Ureter (tissue), 1 donor: ENCODE results near the gene WDR90. TPM values are rescaled to one million over a fixed set of nuclear protein-coding genes. Genes with fewer than 3 reads are reported as not detected.

Source experiments
- DNase-seq: peaks from one replicate; pipeline ENCODE4 v3.0.0-alpha.2; 2020; ENCODE audit warnings: low spot score
- total RNA-seq: library from RNA; stranded (reverse); gene quantifications from one replicate; pipeline ENCODE4 v1.2.4, GENCODE V29; 2023
- donor health status: DM: yes; HTN: yes; CAD: no.

The WDR90 gene
- 53.3 TPM for total RNA-seq

DNA sequence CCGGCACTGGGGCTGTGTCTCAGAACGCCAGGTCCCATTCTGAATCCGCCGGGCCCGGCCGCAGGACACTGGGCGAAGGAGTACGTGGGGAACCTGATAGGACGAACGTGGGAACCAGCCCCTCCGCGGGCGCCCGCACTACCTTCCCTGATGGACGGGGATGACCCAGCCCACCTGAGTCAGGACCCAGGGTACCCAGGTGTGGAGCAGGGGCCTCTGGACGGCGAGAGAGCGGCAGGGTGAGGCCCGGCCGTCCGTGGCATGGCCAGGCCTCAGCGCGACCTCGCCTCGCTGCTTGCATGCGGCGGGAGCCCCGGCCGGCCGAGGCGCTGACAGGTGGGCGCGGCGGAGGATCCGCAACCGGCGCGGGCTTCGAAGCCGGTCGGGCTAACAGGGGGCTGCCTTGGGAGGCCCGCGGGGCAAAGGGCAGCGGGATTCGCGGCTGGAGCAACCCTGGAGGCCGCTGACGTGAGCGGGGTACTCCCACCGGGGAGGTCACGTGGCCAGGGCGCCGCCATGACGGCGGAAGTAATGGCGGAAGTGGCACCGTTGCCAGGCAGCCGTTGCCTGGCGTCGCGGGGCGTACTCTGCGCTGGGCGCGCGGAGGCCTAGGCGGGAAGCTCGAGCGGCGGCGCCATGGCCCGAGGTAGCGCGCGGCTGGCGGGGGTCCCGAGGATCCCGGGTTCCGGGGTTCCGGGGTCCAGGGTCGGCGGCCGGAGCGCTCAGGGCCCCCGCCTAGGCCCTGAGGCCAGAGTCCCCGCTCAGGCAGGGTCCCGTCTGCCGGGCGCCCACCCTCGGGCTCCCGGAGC, at the start of gene WDR90:
Gene WDR90, plus strand, starts transcription at position 585 of the 809 bp plus-strand sequence. Its CDS starts 52 bp downstream, at position 637.
- DNase-seq, result peak; percentile 95

DNA sequence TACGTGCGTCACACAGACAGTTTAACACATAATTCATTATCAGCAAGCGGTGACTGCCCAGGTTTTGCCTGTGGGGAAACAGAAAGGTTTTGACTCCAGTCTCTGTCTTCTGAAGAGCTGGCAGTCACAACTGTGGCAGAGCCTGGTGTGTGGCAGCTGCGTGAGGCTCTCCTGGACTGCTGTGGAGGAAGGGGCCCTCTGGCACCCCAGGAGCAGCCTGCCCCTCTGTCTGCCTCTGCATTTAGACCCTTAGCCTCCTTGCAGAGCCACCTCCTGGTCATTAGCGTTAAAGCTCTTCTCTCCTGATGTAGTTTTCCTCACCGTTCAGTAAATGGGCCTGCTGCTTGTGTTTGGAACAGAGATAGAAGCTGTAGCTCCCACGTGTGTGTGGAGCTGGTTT, 48.4 kb upstream of the WDR90 start:
- DNase-seq, result no peak

DNA sequence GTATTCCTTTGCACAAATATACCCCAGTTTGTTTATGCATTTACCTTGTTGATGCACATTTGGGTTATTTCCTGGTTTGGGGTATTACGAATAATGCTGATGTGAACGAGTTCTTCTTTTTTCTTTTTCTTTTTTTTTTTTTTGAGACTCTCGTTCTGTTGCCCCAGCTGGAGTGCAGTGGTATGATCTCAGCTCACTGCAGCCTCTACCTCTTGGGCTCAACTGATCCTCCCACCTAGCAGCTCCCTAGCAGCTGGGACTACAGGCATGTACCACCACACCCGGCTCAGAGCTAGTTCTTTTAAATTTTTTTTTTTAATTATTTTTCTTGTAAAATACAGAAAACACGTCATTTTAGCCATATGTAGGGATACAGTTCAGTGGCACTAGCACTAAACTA, 45.2 kb upstream of the WDR90 start:
- no peak for DNase-seq

DNA sequence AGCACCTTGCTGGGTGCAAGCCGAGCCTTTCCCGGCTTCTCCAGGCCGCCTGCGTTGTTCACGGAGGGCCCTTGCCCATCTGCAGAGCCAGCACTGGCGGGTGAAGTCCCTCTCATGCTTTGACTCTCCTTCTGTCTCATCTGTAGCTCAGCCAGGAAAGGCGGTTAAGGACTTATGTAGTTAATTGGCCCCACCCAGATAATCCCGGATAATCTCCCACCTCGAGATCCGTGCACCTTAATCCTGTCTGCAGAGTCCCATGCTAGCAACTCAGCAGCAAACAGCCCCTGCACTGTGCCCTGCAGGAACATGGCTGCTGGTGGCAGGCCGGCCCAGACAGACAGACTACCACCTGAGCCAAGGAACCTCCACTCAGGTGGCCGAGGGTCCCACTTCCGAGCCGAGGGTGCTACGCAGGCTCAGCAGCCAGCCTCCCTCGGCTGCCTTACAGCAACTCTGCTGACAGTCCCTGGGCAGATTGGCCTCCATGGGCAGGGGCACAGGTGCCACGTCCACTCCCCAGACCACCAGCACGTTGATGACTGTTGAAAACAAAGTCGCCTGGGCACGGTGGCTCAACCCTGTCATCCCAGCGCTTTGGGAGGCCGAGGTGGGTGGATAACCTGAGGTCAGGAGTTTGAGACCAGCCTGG, 42.4 kb upstream of the WDR90 start:
- DNase-seq, result no peak

DNA sequence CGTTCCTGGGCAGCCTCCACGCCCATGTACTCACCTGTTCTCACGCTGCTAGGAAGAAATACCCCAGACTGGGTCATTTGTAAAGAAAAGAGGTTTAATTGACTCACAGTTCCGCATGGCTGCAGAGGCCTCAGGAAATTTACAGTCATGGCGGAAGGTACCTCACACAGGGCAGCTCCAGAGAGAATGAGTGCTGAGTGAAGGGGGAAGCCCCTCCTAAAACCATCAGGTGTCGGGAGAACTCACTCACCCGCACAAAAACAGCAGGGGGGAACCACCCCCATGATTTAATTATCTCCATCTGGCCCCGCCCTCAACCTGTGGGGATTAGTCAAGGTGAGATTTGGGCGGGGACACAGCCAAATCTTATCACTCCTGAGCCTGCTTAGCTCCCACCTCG, 41.1 kb upstream of the WDR90 start:
- no peak for DNase-seq

DNA sequence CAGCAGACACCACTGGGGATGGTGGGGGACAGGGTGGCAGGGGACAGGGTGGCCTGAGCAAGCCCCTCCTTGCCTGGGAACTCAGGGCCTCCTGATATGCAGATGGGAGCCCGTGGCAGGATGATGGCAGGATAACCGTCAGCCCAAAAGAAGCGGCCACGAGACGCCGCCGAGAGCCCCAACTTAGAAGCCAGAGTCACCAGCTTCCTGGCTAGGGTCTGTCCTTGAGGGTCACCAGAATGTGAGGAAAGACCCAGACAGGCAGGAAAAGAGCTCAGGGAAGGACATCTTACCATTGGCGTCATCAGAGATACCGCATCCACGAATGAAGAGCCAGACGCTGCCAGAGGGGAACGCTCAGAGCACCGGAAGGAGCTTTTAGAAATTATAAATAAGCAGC, 39.8 kb upstream of the WDR90 start:
- no peak for DNase-seq

DNA sequence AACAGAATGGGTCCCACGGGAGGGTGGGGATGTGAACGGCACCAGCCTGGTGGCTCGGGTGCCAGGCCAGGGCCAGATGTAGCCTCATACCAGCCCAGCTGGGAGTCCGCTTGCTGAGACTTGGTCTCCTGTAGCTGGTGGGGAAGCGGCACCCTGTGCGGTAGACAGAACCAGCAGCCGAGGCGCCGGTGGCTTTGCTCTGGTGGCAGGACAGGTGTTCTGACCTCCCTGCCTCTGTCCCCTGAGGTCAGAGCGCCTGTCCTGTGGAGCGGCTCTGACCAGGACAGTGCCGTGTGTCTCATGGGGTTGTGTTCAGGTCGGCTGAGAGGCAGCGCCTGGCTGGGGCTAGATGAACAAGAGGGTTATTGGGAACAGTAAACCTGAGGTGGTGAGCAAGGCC, 39.2 kb upstream of the WDR90 start:
- DNase-seq, result no peak

DNA sequence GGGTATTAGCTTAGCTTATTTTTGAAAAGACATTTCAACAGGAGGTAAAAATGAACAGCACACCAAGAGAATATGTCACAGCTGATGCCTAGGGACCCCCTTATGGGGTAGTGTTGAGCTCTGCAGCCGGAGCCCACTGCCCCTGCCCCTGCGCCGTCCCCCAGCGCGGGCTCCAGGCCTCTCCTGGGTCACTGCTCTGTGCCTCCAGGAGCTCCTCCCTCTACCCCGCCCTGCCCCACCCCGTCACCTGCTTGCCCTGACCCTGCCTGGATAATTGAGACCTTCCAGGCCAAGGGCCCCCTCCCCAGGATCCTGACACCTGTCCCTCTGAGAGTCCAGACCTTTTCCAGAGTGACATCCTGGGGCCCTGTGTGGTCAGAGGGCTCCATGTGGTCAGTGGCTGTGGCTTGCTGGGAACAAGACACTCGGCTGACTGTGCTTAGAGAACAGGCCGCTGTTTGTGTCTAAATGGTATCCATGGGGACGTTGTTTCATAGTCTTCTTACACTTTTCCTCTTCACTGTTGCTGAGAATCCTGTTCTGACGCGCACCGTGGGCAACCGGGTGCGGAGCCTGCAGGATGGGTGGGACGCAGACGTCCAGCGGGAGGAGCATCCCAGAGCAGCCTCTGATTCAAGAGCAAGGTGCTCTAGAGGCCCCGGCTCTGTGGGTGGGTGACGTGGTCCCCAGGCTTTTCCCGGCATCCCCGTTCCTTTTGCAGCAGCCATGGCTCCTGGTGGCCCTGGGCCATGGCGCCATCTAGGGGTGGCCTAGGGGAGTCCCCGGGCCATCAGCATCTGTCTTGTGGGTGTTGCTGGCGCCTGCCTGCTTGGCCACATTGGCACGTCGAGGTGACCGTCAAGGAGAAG, 38.4 kb upstream of the WDR90 start:
- no peak for DNase-seq

DNA sequence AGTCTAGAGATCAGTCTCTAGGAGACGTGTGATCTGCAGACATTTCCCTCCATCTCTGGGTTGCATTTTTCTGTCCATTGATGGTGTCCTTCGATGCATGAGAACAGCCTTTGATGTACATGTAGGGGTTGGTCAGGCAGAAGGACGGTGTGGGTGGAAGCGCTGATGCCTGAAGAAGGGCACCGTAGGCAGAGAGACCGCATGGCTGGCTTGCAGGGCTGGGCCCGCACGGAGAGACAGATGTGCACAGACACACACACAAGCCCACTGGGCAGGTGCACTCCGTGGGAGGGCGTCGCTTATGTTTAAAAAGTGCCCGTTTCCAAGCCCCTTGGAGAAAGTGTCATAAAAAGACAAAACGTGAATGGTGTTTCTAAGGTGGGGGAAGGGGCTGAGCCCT, 34.0 kb upstream of the WDR90 start:
- DNase-seq, result no peak

DNA sequence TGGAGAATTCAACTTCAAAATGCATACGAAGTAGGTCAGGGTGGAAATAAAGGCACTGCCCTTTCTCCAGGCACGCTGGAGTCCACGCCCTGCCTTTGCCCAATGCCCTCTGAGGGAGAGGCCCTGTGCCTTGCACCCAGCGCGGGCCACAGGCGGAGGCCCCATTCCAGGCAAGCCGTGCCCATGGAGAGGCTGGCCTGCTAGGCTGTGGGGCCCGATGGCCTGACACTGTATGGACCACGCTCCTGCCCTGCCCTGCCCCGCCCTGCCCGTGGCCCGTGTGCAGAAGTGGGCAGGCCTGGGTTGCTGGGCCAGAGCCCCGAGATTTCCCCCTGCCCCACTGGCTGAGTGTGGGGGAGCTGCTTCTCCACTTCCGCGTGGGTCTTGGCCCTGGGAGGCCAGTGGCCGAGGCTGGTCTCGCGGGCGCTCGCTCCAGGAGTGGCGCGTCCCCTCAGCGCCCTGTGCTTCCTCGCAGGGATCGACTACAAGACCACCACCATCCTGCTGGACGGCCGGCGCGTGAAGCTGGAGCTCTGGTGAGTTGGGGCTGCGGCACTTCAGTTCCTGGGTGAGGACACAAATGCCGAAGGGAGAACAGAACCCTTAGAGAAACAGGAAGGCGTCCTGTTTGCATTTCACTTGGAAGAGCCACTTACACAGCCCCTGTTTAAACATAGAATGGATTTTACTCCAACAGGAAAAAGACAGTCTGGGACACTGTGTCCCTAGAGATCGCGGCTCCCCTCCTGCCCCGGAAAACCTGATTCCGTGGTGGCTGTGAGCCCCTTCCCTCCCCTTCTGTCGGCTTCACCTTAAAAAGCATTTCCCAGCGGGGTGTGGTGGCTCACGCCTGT, 32.2 kb upstream of the WDR90 start:
- no peak for DNase-seq

DNA sequence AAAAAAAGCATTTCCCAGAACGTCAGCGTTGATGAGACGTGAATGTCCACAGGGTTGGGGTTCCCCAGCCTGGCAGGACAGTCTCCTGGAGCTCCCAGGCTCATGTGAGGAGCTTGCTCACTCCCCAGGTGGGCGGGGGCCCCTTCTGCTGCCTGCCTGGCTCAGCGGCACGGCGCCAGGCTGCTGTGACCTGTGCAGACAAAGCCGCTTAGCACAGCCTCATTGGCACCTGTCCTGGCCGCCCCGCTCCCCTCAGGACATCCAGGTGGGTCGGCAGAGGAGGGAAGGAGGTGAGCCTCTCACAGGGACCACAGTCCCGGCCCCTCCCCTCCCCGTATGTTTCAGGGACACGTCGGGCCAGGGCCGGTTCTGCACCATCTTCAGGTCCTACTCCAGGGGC, 31.3 kb upstream of the WDR90 start:
- DNase-seq, result no peak

DNA sequence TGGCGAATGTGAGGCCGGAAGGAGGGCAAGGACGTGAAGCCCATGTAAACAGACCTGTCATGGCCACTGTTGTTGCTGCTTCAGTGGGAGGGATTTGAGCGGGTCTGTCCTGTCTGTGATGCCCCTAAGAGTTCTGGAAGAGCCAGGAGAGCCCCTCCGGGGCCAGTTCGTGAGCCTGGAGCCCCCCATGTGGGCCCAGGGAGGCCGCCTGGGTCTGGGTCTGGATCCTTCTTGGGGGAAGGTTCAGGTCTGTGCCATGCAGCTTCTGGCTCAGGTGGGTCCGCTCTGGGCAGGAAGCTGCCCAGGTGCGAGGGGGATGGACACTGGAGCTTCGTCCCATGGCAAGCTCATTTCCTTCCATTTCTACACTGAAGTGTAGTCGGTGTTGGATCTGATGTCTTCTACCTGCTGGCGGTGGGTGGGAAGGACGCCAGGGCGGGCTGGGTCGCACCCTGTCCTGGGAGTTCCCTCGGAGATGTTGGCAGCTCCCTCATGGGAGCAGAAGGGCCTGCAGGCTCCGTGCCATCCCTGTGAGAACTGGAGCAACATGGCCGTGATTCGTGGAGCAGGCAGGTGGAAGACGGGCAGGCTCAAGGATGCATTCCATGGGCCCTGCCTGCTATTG, 29.6 kb upstream of the WDR90 start:
- no peak for DNase-seq

DNA sequence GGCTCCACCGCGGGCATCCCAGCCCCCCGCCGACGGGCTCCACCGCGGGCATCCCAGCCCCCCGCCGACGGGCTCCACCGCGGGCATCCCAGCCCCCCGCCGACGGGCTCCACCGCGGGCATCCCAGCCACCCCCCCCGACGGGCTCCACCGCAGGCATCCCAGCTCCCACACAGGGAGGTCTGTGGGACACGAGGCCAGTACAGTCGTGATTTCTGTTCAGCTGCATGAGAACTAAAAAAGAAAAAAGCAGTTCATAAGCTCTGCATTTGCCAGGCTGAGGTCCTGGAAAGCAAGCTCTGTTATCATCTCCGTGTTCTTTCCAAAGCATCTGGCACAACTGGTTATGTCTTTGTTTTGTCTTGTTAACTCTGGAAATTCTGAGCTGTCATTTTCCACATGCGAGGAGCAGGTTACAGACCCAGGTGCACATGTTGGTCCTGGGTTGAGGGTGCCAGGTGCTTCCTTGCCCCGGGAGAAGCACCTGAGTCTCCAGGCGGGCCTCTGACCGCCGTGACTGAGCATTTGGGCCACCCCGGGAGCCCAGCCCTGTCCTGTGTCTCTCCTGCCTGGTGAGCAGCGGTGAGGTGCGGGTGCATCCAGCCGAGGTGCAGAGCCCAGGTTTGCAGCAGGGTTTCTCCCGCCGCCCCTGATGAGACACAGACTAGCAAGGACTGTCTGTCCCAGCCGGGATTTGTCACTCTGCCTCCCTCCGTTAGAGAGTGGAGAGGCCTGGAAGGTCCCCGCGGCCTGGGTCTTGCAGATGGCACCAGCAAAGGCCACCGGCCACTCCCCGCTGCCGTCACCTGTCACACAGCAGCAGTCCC, 28.3 kb upstream of the WDR90 start:
- DNase-seq, result no peak

DNA sequence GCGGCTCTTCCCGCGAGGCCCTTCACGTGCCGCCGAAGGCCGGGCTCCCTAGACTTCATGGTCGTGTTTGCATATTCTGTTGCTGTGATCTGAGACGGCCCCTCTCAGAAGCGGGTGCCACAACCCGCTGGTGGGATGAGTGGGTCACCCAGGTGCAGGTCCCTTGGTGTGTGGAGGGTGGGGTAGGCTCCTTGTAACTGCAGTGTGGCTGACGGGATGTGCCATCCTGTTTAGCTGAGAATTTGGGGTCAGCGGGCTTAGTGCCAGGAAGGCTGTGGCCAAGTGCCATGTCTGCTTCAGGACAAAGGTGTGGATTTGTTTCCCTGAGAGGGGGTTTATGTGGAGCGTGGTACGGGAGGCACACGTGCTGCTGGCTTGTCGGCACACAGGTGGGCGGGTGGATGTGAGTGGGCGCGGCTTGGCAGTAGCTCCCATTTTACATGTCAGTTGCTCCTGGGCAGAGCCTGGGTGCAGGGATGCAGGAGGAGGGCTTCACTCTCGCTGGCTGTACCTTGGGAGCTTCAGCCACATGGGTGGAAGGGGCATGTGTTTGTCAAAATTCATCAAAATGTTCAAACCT, 27.5 kb upstream of the WDR90 start:
- no peak for DNase-seq

DNA sequence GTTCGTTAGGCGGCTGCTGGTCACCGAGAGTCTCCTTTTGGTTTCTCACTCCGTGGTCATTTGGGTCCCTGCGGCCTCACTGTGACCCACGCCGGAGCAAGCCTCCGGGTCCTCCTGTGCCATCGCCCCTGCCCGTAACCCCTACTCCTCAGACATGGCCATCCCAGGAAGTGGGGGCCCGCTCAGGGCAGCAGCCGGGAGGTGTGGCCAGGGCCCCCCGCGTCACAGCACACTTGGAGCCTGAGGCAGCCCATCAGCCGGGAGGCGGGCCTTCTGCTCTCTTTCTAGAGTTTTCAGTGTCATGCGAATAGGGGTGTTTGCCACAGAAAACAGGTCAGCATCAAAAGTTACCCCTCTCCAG, 26.3 kb upstream of the WDR90 start:
- DNase-seq, result no peak

DNA sequence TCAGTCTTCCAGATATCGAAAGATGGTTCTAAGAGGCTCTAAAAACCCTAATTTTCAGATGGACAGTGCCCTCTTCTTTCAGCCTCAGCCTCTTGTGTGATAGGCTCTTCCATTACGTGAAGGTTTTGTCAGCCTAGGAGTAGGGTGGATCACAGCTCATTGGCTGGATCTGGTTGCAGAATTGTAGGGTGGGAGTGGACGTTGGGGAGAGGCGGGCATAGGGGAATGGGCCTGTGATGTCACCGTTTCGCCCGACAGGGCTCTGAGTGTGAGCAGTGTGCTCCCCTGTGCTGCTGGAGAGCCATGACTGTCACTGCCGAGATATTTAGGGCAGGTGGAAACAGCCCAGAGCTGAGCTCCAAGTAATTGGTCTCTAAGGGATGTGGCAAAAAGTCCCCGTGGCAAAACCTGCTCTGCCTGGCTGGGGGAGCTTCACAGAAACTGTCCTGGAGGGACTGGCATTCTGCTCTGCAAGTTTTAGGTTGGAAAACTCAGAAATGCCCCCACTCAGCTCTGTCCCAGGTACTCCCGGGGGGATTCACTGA, 24.6 kb upstream of the WDR90 start:
- DNase-seq, result no peak

DNA sequence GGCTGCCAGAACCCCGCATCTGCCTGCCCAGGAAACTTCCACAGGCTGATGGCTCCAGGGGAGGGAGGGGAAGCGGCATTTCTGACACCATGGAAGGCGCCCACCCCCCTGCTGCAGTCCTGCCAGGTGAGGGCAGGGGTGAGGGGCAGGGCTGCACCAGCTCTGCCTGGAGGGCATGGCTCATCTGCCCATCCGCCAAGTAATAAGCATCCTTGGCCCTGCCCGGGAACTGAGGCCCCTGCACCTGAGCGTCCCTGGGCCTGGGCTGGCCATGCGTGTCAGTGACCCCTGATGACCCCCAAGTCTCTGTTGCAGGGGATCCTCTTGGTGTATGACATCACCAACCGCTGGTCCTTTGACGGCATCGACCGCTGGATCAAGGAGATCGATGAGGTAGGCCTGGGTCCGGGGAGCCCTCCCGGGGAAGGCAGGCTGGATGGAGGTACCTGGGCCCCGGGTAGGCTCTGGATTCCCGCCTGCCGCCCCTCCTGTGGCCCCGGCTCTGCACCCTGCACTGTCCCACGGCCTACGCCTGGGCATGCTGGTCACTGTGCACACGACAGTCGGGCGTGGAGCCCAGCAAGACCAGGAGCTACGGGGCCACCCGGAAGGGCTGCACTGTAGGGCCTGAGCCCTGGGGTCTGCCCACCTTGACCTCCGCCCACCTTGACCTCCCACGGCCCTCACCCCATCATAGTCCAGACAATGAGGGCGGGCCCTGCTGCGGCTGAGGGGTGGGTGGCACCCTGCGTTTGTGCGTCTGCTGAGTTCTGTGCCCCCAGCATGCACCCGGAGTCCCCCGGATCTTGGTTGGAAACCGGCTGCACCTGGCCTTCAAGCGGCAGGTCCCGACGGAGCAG, 23.8 kb upstream of the WDR90 start:
- DNase-seq, result no peak

DNA sequence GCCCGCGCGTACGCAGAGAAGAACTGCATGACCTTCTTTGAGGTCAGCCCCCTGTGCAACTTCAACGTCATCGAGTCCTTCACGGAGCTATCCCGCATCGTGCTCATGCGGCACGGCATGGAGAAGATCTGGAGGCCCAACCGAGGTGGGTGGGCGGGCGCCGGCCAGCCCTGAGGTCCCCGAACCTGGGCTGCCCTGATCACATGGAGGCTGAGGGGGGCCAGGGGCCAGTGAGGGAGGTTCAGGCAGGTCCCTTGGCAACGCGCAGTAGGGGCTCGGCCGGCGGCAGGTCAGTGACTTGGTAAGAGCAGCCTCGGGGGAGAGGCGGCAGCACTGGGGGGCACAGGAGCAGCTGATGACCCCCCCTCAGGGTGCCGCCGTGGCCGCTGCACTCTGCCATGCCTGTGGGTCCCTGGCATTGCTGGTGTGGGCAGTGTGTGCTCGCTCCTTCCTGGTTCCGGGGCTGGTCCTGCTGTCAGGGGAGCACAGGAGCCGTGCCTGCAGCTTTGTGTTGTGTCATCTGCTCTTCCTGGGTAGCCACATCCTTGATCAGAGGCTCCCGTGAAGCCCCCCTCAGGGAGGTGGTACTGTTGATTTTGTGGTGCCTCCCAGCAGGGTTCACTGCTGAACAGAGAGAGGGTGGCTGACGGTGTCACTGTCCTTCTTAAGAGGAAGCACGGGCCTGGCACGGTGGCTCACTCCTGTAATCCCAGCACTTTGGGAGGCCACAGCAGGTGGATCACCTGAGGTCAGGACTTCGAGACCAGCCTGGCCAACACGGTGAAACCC, 23.0 kb upstream of the WDR90 start:
- no peak for DNase-seq
